Kidney epithelial cell (primary cell): ENCODE results near the gene HERPUD1. TPM values are rescaled to one million over a fixed set of nuclear protein-coding genes. Genes with fewer than 3 reads are reported as not detected.

ENCODE experiments used
- DNase-seq: peaks from one replicate; pipeline ENCODE4 v3.0.0-alpha.2; 2010; ENCODE audit warnings: low read depth
- H3K27me3 ChIP-seq: 2 replicates; pipeline ENCODE4 v1.6.0; 2011; ENCODE audit warnings: low read length; ENCODE audit not compliant: control insufficient read depth, insufficient read depth
- H3K36me3 ChIP-seq: 2 replicates; pipeline ENCODE4 v1.5.1; 2011; ENCODE audit warnings: low read length; ENCODE audit not compliant: control insufficient read depth, insufficient read depth
- H3K4me3 ChIP-seq: 2 replicates; pipeline ENCODE4 v1.5.1; 2011; ENCODE audit warnings: low read depth, mild to moderate bottlenecking, control low read depth, low read length
- total RNA-seq: library from RNA; depleted of rRNA; stranded (reverse); fragments of >200 nt; gene quantifications from 2 replicates; pipeline ENCODE4 v1.2.3, GENCODE V29; 2015
- TF ChIP-seq, protein P1 (sequence below): IDR thresholded peaks from 2 replicates; pipeline ENCODE4 v1.5.1; 2011; ENCODE audit warnings: mild to moderate bottlenecking, moderate library complexity, low read length, control low read depth, inconsistent platforms; ENCODE audit not compliant: insufficient read depth, poor library complexity, severe bottlenecking

Gene HERPUD1
- total RNA-seq, 1 donor from 2014 or later = 321 TPM

GRCh38 chr16:56977216-56977615, 45.3 kb downstream of the HERPUD1 start:
- TF ChIP-seq, protein P1, sequence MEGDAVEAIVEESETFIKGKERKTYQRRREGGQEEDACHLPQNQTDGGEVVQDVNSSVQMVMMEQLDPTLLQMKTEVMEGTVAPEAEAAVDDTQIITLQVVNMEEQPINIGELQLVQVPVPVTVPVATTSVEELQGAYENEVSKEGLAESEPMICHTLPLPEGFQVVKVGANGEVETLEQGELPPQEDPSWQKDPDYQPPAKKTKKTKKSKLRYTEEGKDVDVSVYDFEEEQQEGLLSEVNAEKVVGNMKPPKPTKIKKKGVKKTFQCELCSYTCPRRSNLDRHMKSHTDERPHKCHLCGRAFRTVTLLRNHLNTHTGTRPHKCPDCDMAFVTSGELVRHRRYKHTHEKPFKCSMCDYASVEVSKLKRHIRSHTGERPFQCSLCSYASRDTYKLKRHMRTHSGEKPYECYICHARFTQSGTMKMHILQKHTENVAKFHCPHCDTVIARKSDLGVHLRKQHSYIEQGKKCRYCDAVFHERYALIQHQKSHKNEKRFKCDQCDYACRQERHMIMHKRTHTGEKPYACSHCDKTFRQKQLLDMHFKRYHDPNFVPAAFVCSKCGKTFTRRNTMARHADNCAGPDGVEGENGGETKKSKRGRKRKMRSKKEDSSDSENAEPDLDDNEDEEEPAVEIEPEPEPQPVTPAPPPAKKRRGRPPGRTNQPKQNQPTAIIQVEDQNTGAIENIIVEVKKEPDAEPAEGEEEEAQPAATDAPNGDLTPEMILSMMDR = no peak
- H3K4me3 ChIP-seq = no peak overlapping the region
- no peaks in the 10 kb centered on the region for H3K36me3 ChIP-seq
- no peak for DNase-seq
- no peaks in the 10 kb centered on the region for H3K27me3 ChIP-seq

DNA sequence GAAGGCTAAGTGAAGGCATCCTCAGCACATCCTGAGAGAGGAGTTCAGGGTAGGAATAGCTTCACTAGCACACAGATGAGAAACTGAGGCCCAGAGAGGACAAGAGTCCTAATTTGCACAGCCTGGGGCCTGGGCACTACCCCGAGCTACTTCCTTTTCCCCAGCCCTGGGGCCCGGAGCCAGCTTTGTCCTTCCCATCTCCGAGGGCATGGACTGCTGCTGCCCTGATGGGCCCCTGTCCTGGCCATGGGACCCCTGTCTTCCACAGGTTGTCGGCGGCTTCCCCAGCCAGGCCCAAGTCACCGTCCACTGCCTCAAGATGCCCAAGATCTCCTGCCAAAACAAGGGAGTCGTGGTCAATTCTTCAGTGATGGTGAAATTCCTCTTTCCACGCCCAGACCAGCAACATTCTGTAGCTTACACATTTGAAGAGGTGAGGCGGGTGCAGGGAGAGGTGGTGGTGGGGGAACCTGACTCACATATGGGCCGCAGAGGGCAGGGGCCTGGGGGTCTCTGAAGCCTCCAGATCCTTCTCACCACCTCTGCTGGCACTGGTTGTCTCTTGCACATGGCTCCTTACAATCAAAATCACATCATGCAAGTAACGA, 46.0 kb downstream of the HERPUD1 start:
- H3K4me3 ChIP-seq = no peak overlapping the region
- TF ChIP-seq, protein P1 = no peak
- no peak for DNase-seq
- no peaks in the 10 kb centered on the region for H3K27me3 ChIP-seq
- no peaks in the 10 kb centered on the region for H3K36me3 ChIP-seq

GRCh38 chr16:56980201-56980535, 48.2 kb downstream of the HERPUD1 start:
- DNase-seq = no peak
- H3K36me3 ChIP-seq = no peaks in the 10 kb centered on the region
- no peak overlapping the region for H3K4me3 ChIP-seq
- TF ChIP-seq, protein P1 = no peak
- no peaks in the 10 kb centered on the region for H3K27me3 ChIP-seq

- DNase-seq = no peak
- Histone ChIP-seq H3K36me3 (no peaks in the 10 kb centered on the region), H3K27me3 (no peaks in the 10 kb centered on the region), H3K4me3 (no peak overlapping the region)
- TF ChIP-seq, protein P1 = no peak
Measured at GRCh38 chr16:56980792-56981724, 49.1 kb downstream of the HERPUD1 start.

DNA sequence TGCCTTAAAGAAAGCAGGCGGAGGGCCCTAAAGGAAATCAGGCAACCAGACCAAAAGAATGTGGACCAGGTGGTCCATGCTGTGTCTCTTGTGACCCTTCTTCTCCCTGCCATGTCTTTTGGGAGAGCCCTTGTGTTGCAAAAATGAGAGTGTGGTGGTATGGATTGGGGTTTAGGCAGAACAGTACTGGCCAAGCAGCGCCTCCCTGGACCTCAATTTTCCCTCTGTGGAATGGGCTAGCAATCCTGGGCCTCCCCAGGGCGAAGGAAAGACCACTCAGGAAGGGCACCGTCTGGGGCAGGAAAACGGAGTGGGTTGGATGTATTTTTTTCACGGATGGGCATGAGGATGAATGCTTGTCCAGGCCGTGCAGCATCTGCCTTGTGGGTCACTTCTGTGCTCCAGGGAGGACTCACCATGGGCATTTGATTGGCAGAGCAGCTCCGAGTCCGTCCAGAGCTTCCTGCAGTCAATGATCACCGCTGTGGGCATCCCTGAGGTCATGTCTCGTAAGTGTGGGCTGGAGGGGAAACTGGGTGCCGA, 49.9 kb downstream of the HERPUD1 start:
- TF ChIP-seq, protein P1 = no peak
- H3K27me3 ChIP-seq = no peaks in the 10 kb centered on the region
- no peaks in the 10 kb centered on the region for H3K36me3 ChIP-seq
- no peak overlapping the region for H3K4me3 ChIP-seq
- DNase-seq = no peak

- H3K36me3 ChIP-seq = no peaks in the 10 kb centered on the region
- no peak overlapping the region for H3K4me3 ChIP-seq
- DNase-seq = no peak
- TF ChIP-seq, protein P1 = no peak
- H3K27me3 ChIP-seq = no peaks in the 10 kb centered on the region
Measured at GRCh38 chr16:56982695-56983094, 50.8 kb downstream of the HERPUD1 start.
